ENCODE data around the gene EVX2.
A peak's percentile ranks its signal among the peaks of the same experiment; 100 is the strongest.

Gene EVX2

GRCh38 chr2:176083796-176084261, at the start of gene EVX2:
TSS of gene EVX2 (minus strand) at chr2:176083962. CDS start at chr2:176083776, 186 bp downstream.
- DNase-seq (ENCODE audit: low read depth) = no peak

- DNase-seq (ENCODE audit: low read depth) = no peak
These were observed 49.6 kb upstream of the EVX2 start for GRCh38 chr2:176133389-176133788.

GRCh38 chr2:176132205-176133171, 48.7 kb upstream of the EVX2 start:
- no peak for DNase-seq (ENCODE audit: low read depth)

GRCh38 chr2:176131848-176132158, 48.0 kb upstream of the EVX2 start:
- DNase-seq (ENCODE audit: low read depth) = no peak

- no peak for DNase-seq (ENCODE audit: low read depth)
These were observed 47.4 kb upstream of the EVX2 start for GRCh38 chr2:176130957-176131847.

DNA sequence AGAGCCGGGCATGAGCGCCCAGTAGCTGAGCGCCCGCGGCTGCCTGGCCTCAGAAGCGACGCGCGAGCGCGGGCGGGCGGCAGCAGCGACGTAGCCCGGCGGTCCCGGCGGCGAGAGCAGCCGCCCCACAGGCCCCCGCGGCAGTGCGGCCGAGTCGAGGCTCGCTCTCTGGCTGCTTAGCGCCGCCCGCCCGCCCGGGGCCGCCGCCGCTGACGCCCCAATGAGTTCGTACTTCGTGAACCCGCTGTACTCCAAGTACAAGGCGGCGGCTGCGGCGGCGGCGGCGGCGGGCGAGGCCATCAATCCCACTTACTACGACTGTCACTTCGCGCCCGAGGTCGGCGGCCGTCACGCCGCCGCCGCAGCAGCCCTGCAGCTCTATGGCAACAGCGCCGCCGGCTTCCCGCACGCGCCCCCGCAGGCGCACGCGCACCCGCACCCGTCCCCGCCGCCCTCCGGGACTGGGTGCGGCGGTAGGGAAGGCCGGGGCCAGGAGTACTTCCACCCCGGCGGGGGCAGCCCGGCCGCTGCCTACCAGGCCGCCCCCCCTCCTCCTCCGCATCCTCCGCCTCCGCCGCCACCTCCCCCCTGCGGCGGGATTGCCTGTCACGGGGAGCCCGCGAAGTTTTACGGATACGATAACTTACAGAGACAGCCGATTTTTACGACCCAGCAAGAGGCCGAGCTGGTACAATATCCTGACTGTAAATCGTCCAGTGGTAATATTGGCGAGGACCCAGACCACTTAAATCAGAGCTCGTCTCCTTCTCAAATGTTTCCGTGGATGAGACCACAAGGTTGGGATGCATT, 46.6 kb upstream of the EVX2 start:
- DNase-seq (ENCODE audit: low read depth) = no peak

DNA sequence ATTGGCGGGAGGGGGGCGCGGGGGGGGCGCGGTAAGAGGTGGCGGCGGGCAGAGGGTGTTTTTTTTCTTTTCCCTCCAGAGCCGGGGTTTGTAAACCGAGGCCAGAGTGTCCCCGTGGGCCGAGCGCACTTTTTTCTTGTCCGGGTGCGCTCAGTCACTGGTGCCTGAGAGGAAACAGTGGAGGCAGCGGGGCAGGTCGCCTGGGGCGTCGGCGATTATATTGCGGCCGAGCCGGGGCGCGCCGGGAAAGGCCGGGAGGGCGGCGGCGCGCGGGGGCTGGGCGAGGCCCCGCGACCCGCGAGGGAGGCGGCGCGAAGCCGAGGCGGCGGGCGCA, 46.0 kb upstream of the EVX2 start:
- DNase-seq (ENCODE audit: low read depth) = no peak

GRCh38 chr2:176128982-176129796, 45.4 kb upstream of the EVX2 start, which contains the start of gene HOXD8:
TSS of gene HOXD8 (plus strand) at chr2:176129705. CDS start at chr2:176130367, 662 bp downstream.
- no peak for DNase-seq (ENCODE audit: low read depth)

DNA sequence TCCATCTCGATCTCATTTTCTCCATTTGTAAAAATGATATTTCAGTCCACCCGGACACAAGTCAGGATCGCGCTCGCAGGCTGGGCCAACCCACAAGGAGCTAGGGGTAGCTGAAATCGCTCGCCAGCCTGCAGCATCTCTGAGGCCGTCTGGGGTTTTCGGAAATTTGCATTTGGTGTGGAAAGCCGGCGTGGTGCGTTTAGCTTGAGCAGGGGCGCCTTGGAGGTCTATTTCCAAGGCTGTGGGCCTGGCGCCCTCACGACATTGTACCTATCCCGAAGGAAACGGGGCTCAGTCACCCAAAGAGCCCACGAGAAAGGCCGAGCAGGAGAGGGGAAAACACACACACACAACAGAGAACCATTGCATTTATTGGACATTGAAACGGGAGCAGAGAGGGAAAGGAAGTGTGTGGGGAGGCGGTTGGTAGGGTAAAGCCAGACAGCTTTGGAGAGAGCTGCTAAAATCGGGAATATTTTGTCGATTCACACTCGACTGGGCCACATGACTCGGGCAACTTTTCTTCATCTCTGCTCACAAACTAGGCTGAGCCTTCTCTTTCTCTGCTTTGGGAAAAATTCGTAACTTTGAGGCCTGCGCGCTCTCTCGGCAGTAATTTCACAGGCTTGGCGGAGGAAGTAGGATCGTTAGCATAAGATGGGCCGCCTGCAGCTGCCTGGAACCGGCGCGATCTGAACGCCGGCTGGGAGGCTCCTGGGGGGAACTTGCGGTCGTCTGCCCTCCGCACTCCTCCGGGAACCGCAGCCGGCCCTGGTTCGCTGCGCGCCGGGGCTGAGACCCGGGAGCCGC, 44.6 kb upstream of the EVX2 start:
- DNase-seq (ENCODE audit: low read depth) = no peak

DNA sequence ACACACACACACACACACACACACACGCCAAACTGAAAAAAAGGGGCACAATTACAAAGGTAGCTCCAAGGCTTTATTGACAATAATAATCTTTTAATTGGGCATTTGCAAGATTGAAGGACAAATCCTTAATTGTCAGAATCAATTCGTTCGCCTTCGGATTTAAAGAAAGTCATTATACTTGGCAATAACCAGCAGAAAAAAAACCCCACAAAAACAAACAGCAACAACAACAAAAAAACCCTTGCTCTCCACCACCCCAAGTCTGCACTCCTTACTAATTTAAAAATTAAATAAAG, 44.0 kb upstream of the EVX2 start:
- DNase-seq (ENCODE audit: low read depth) = no peak

- DNase-seq (ENCODE audit: low read depth) = peak; percentile 52
These were observed 43.4 kb upstream of the EVX2 start for GRCh38 chr2:176126929-176127773.

DNA sequence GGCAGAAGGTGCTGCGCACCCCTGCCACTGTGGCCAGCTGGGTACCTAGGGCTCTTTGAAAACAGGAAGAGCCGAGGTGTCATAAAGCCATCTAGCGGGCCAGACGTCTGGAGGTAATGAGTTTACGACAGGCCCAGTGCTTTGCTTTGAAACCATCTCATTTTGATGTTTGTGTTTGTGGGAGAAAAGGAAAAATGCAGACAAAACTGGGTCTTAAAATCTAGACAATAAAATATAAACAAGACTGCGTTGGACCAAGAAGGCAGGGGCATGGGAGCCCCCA, 42.0 kb upstream of the EVX2 start:
- DNase-seq (ENCODE audit: low read depth) = no peak

- DNase-seq (ENCODE audit: low read depth) = no peak
These were observed 41.4 kb upstream of the EVX2 start for GRCh38 chr2:176124947-176125771.

GRCh38 chr2:176124110-176124946, 40.6 kb upstream of the EVX2 start:
- no peak for DNase-seq (ENCODE audit: low read depth)

- no peak for DNase-seq (ENCODE audit: low read depth)
These were observed 39.8 kb upstream of the EVX2 start for GRCh38 chr2:176123411-176124109.

- DNase-seq (ENCODE audit: low read depth) = no peak
These were observed 39.1 kb upstream of the EVX2 start, which contains the start of gene HOXD9 for GRCh38 chr2:176122683-176123410. TSS of gene HOXD9 (plus strand) at chr2:176122719. CDS start at chr2:176122769, 50 bp downstream.

Data from stimulated activated CD8-positive, alpha-beta memory T cell treated with anti-CD3 and anti-CD28 coated beads, Interleukin-7, amount 100 ng/mL, for 24 hours (primary cell).